Fibroblast of skin of back (primary cell): ENCODE measurements around the gene GPR27. TPM values are rescaled to one million over a fixed set of nuclear protein-coding genes. Genes with fewer than 3 reads are reported as not detected.

Experiments
- DNase-seq: peaks from one replicate; pipeline ENCODE4 v3.0.0-alpha.2; 2013
- polyA plus RNA-seq, 2 experiments: library from polyadenylated mRNA; unstranded; fragments of 120-200 nt; gene quantifications; one replicate each; pipeline ENCODE4 v1.2.1, GENCODE V29; 2013; ENCODE audit not compliant: insufficient read length in 2 of 2

Gene GPR27, protein sequence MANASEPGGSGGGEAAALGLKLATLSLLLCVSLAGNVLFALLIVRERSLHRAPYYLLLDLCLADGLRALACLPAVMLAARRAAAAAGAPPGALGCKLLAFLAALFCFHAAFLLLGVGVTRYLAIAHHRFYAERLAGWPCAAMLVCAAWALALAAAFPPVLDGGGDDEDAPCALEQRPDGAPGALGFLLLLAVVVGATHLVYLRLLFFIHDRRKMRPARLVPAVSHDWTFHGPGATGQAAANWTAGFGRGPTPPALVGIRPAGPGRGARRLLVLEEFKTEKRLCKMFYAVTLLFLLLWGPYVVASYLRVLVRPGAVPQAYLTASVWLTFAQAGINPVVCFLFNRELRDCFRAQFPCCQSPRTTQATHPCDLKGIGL
- polyA plus RNA-seq (2013, experiment 1 of 2; ENCODE audit: insufficient read length) = 0.61 TPM
- polyA plus RNA-seq (2013, experiment 2 of 2; ENCODE audit: insufficient read length) = 1.0 TPM

DNA sequence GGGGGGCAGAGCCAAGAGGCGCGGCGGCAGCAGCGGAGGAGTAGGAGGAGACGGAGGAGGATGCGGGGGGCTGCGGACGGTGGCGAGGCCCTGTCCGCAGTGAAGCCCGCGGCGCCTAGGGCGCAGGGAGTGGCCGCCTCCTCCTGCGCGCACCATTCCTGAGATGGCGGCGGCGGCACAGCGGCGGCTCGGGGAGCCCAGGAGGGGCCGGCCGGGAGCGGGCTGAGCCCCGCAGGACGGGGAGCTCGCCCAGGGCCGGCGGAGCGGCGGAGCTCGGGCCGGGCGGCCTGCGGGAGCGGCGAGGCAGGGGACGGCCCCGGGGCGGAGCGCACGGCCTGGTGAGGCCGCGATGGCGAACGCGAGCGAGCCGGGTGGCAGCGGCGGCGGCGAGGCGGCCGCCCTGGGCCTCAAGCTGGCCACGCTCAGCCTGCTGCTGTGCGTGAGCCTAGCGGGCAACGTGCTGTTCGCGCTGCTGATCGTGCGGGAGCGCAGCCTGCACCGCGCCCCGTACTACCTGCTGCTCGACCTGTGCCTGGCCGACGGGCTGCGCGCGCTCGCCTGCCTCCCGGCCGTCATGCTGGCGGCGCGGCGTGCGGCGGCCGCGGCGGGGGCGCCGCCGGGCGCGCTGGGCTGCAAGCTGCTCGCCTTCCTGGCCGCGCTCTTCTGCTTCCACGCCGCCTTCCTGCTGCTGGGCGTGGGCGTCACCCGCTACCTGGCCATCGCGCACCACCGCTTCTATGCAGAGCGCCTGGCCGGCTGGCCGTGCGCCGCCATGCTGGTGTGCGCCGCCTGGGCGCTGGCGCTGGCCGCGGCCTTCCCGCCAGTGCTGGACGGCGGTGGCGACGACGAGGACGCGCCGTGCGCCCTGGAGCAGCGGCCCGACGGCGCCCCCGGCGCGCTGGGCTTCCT, at the start of gene GPR27:
Gene GPR27, plus strand, starts transcription at position 155 of the 909 bp plus-strand sequence. Its CDS starts 195 bp downstream, at position 350.
- peak; percentile 58 for DNase-seq

DNA sequence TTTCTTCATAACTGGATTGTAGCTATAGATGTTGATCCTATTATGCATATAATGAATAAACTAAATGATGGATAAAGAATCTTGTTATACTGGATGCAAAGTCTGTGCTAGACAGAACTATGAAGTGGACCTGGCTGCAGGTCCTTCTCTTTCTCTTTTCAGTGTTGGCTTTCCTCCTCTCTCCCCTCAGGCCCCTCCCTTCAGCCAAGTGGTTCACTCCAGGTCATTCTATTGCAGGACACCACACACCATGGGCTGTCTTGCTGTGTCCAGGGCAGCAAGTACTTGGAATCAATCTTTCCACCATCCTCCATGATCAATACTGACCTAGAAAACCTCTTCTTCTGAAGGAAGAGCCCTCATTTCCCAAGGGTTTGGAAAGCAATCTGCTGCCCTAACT, 48.7 kb upstream of the GPR27 start:
- no peak for DNase-seq

DNA sequence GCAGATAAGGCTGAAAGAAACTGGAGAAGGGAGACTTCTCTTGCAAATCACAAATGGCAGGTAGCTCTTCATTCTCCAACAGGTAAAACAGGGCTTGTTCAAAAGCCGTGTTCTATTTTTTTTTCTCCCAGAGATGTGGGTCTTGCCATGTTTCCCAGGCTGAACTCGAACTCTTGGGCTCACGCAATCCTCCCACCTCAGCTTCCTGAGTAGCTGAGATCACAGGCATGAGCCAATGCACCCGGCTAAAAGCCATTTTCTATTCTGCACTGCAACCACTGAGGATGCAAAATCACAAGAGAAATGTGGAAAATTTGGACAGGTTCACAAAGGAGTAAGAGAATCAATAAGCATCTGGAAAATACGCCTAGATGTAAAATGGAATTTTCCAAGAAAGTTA, 48.0 kb upstream of the GPR27 start:
- no peak for DNase-seq

DNA sequence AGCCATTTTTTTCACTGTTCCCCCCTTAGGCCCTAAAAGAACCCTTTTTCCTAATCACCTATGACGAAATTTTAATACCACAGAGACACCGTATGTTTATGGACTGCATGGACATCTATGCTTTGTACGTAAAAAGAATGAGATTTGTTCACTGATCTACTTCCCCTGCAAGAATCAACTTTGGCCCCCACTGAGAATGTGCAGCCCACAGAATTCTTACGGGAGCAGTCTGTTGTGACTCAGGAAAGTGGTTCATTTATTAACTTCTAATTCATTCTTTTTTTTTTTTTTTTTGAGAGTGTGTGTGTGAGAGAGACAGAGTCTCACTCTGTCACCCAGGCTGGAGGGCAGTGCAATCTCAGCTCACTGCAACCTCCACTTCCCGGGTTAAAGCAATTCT, 46.1 kb upstream of the GPR27 start:
- DNase-seq = peak; percentile 24

DNA sequence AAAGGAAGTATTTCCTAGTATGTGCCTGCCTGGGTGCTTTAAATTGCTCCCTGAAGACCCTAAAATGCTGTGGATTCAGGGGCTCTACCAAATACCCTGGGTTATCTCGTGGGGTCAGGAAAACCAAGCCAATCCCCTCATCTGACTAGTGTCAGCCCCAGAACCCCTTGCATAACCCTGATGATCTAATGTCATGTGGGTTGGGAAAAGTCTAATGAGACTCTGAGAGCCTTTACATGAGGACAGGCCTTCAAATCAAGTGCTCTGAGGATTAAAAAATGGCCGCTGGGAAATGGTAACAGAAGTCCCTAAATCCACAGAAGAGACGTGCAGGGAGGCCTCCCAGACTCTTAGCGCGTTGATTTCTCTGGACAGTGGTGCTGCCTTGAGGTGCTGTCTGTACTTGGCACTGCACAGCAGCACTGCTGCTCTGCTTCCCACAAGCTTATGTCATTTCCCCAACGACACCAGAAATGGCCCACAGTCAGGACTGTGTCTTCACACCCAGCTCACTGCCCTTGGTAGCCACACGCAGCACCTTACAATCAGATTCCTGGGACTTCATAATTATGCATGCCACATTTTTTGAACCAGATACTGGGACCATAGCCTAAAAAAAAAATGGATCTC, 45.1 kb upstream of the GPR27 start:
- no peak for DNase-seq

DNA sequence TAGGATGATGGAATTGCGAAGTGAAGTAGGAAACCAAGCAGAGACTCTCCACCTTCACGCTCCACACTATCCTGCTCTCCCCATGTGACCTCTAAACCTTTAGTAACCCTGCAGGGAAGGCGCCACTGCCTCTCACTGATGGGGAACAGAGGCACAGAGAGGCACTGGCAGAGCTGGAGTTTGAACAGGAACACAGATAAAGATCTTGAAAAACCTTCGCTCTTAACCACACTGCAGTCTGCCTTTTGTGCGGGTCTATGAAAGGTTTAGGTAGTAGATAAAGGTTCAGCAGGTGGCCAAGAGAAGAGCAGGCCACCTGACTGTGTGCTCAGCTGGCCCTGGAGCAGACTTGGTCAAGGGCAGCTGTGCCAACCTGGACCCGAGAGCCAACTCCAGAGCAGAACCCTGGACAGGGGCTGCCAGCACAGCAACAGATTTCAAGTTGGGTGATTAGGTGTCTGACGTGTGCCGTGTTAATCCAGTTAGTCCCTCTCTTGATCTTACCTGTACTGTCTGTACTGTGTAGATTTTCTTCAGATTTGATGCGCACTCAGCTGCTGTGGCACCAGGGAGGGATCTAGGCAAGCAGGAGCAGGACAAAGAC, 43.6 kb upstream of the GPR27 start:
- DNase-seq = no peak

DNA sequence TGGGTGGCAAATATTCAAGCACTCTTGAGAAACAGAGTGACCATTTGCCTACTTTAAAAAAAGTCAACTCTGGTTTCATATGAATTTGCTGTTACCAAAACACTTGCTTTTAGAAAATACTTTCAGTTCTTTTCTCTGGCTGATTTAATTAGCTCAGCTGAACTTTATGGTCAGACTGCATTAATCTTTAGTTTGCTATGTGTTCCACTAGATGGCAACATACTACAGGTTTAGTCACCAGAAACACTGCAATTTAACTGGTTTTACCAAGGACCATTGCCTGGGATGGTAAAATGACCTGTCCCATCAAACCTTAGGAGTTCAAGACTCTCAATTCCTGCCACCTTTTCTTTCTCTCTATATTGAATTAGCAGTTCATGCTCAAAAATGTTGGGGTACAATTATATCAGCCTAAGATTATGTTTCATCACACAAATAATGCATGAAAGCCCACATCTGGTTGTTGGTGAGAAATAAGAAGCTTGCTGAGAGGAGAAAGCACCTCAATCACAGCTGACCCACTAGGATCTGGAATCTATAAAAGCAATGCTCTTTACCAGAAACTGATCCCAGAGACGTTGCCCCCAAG, 42.7 kb upstream of the GPR27 start:
- peak; percentile 60 for DNase-seq

DNA sequence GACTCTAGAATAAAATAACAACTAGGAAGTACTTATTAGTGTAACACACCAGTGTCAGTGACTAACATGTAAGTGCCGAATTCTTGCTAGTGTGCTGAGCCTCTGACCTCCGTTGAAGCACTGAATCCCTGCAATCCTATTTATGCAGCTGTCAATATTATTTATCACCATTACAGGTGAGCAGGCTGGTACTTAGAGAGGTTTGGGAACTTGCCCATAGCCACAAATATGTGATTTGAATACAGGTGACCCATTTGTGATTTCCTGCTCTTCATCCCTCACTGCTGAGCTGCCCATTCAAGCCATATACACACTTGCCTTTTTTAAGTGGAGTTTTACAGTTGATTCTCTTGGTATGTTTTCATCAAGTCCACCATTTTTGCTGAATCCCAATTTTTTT, 40.6 kb upstream of the GPR27 start:
- DNase-seq = no peak

DNA sequence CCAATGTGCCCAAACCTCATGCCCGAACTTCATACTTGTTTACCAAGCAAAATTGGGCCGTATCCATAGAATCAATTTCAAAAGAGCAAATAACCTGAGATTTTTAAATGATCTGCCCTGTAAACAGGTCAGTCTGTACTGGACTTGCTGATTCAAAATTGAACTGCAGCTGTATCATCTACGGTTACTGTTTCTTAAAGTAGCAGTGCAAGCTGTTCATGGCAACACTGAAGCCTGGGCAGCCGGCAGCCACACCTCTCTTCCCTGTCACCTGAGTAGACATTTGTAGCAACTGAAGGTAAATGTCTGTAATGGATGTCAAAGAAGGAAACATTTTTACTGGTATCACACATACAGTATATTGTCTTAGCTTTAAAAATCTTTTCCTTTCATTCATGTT, 39.1 kb upstream of the GPR27 start:
- no peak for DNase-seq

DNA sequence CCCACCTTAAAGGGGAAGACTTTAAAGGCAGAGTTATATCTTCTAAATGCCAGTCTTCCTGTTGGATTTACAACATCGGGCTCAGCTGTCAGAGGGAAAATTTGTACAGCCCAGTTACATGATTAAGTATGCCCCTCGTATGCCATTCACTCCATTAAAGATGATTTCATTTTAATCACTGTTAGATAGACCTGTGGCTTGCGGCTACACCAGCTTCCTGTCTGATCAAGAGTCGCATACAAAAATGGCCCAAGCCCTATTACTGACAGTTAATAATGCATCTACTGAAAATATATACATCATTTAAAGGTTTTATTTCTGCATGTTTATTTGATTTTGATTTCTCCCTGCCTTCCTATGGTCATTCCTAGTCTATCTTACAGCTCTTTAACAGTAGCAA, 35.6 kb upstream of the GPR27 start:
- no peak for DNase-seq

DNA sequence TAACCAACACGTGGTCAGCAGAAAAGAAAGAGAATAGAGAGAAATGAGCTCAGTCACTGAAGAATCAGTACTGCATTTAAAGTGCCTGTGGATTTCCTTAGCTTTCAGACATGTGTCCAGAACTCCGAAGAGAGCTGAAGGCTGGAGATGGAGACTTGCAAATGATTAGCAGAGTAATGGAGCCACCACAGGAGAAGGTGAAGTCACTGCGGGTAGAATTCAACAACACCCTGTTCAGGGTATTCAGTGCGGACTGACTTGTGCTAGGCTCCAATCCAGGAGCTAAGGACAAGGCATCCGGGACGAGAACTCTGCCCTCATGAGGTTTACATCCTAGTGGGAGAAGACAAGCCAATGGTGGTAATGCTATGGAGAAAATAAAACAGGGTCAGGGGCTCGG, 32.7 kb upstream of the GPR27 start:
- no peak for DNase-seq

DNA sequence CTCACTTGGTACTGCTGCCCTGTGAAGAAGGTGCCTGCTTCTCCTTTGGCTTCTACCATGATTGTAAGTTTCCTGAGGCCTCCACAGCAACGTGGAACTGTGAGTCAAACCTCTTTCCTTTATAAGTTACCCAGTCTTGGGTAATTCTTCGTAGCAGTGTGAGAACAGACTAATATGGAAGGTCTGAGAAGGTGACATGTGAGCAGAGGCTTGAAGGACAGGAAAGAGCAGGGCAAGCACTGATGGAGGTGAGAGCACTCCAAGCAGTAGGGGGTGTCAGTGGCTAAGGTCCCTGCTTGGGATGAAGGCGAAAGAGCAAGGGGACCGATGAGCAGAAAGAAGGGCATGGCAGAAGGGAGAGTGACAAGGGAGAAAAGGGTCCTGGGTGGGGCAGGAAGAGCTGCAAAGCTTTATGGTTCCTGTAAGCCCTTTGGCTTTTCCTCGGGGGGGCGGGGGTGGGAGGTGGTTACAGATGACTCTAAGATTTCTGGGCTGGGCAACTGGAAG, 32.0 kb upstream of the GPR27 start:
- no peak for DNase-seq

DNA sequence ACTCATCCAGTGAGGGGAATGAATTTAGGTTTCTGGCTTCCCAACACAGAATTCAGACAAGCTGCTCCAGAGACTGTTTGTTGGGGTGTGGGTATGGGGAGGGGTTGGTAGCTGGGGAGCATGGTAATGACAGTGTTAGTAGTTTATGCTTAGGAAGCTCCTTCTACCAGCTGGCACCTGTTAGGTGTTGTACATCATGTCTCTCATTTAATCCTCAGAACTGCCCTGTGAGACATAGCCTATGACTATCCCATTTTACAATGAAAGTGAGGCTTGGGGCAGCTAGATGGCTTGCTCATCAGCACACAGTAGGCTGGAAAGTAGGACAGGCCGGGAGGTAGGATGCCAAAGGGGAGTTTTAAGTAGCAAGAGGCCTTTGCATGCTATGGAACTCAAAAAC, 31.0 kb upstream of the GPR27 start:
- DNase-seq = no peak

DNA sequence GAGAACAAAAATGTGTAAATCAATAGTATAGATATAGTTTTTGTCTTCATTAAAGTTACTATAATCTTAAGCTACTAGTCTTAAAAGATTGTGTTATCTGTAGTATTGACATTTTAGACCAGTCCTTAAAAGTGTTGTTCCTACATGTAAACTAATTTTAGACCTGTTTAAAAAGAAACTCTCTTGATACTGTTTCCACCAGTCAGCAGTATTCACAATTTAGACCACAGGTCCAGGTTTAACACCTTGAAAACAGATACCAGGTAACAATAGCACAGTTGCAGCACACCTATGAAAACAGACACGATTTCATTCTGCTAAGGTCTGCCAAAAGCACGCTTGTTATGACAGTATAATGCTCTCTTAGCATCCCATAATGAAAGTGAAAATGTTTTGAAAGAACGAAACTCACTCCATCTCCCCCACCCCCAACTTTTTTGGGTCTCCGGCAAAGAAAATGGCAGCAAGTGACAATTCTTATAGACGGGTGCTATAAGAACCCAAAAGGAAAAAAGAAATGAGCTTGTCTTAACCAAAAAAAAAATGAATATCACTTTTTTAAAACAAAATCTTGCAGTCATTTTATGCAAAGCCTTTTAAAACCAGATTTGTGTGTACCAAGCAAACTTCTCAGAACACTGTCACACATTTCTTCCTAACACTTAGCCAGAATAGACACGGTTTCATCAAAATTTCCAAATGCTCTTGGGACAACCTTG, 30.0 kb upstream of the GPR27 start:
- no peak for DNase-seq

DNA sequence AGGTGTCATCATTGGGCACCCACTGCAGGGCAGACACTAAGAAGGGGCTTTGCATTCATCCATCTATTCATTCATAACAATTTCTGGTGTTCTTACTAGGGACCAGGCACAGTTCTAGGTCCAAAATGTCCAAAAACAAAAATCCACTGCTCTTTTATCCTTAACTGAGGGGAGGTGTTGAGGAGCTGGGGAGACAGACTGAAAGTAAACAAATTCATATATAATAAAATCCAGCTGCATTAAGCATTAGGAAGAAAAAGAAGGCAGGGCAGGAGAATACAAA, 29.5 kb upstream of the GPR27 start:
- no peak for DNase-seq

DNA sequence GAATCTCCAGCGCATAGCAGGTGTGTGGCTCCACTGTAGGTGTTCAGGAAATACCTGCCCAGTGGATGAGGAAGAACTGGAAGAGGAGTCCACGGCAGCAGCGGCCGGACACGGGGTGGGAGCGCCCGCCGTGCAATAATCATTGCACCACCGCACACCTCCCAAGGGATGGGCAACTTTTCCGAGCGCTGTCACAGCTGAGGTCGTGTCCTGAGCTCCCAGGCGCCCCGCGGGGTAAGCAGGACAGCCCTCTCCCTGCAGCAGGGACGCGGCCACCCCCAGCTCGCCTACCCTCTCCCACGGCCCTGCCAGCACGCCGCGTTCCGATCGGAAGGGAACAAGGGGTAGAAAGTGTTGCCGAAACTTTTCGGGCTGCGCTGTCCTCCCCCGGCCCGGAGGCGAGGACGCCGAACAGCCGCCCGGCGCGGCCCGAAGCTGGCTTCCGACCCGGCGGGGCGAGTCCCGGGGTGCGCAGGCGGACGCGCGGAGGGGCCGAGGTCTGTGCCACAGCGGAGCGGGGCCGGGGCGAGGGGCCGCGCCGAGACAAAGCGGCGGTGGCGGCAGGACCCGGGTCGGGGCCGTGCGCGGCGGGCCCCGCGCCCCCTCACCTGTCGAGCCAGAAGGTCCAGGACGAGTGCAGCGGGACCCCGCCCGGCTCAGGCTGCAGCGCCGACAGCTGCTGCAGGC, 28.9 kb upstream of the GPR27 start:
- DNase-seq = peak; percentile 29

DNA sequence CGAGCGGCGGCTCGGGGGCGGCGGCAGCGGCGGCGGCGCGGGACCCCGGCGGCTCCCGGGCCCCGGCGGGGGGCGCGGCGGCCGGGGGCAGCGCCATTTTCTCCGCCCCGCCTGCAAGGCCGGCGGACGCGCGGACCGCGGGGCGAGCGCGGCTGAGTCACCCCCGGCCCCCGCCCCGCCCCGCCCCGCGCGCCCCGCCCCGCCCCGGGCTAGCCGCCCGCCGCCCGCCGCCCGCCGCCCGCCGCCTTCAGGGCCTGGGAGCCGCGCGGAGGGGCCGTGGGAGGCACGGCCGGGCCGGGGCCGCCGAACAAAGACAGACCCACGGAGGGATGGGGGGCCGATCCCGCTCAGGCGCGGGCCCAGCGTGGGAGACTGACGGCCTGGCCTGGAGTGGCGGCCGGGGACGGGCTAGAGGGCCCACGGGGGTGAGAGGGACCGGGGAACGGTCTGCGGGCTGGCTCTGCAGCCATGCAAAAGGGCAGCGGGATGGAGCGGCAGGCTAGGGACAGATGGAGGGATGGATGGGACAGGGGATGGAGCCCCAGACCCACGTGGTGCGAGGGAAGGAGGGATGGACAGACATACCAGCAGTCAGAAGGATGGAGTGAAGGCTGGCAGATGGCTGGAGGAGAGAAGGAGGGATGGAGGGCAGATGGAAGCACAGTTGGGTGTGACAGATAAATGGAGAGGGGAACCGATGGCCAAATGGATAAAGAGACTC, 28.2 kb upstream of the GPR27 start, which contains the start of gene EIF4E3:
Gene EIF4E3, minus strand, starts transcription at position 132 of the 721 bp plus-strand sequence. Its CDS starts 35 bp downstream, at position 97.
- peak; percentile 46 for DNase-seq

DNA sequence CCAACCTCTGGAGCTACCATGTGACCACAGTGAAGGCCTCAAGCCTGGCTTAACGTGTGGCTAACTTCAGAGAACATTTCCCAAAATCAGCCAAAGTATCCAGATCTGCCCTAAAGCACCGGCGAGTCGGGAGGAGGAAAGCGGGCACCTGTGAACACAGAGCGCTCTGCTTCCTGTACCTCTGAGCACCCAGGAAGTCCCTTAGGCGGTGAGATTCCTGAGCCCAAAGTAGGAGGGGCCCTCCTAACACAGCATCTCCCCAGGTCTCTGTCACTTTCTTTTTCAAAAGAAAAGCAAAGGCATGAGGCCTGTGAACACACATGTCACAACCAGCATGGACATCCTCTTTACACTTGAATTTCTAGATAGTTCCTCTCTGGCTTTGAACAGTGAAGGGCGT, 27.5 kb upstream of the GPR27 start:
- DNase-seq = no peak

DNA sequence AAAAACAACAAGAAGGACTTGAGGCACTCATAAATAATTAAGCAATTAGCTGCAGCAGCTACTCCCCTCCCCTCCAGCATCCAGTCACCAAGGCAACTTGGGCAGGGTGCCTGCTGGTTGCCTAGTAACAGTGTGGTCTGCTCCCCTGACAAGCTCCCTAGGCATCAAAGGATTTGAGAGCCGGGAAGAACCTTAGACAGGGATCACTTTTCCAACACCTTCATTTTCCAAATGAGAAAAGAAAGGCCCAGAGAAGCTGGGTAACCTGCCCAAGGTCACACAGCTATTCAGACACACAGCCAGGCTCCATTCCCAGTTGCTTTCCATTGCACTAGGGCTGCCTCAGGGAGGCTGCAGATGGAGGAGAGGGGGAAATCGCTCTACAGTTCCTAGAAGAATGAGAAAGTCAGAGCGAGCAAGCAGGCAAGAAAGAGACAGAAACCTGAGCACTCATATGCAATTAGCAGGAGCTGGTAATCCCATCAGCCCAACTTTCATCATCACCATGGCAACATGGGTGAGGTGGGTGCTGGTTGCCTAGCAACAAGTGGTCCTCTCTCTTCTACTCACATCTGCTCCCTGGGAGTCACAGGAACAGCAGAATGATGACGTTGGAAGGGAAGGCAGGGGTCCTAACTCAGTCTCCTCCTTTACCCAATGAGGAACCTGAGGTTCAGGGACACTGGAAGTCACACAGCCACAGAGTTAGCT, 24.9 kb upstream of the GPR27 start:
- peak; percentile 14 for DNase-seq
